HG03280 (cell line): Measurements from ENCODE around the gene GPATCH4.

Source experiments
- ATAC-seq: cut with Tn5 transposase; IDR thresholded peaks from one replicate; pipeline ENCODE4 v1.9.1; 2021; ENCODE audit warnings: mild to moderate bottlenecking, moderate library complexity; ENCODE audit not compliant: unreplicated experiment

Gene GPATCH4

GRCh38 chr1:156551066-156551643 lies 50.1 kb downstream of the GPATCH4 start:
- ATAC-seq, result no peak

DNA sequence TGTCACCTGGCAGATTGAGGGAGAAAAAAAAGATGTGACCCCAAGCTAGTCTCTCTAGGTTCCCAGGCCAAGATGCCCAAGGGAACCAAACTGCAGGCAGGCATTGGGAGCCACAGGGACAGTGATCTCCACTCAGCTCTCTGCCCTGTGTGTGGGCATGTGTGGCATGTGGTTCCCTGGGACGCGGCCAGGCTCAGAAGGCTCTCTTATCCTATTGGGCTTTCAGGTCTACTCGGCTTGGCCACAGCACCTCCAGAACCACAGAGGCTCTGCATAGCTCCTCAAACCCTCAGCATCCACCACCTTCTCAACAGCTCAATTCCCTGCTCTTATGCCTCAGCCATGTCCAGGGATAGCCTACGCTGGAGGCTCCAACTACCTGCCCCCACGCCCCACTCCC lies 50.9 kb downstream of the GPATCH4 start:
- ATAC-seq, result no peak

- no peak for ATAC-seq
Observed at GRCh38 chr1:156549831-156550230, 51.4 kb downstream of the GPATCH4 start.

DNA sequence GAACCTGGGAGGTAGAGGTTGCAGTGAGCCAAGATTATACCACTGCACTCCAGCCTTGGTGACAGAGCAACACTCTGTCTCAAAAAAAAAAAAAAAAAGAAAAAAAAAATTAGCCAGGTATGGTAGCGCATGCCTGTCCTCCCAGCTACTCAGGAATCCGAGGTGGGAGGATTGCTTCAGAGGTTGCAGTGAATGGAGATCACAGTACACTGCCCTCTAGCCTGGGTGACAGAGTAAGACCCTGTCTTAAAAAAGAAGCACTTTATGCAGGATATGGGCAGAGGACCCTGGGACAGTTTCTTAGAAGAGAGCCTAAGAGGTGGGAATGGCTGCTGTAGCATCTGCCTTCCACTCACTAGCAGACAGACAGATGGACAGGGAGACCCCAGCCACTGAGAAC lies 51.9 kb downstream of the GPATCH4 start:
- no peak for ATAC-seq

DNA sequence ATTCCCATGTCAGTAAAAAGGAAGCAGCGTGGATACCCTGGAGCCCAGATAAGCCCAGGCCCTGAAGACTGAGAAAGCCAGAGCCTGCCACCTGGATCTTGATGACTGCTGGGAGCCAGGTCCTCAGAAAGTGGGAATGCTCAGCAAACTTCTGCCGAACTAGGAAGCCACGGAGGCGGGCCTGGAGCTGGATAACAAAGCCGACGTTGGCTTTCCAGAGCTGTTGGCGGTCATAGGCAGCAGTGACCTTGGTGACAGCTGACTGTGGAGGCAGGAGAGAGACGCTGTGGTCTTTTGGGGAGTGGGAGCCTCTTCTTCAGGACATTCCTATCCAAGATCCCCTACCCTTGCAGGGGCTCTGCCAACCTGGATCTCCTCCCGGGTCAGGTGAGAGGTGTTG lies 53.3 kb downstream of the GPATCH4 start:
- no peak for ATAC-seq

DNA sequence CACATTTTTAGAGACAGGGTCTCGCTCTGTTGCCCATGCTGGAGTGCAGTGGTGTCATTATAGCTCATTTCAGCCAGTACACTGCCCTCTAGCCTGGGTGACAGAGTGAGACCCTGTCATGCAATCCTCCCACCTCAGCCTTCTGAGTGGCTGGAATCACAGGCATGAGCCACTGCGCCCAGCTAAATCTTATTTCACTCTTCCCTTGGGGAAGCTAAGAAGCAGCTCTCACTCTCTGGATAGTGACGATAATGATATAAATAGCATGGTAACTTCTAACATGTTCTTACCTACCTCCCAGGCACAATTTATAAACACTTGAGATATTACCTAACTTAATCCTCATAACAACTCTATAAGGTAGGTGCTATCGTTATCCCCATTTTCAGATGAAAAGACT lies 53.8 kb downstream of the GPATCH4 start:
- no peak for ATAC-seq

- no peak for ATAC-seq
Observed at GRCh38 chr1:156546267-156546666, 55.0 kb downstream of the GPATCH4 start.

- ATAC-seq, result no peak
Observed at GRCh38 chr1:156544592-156545102, 56.6 kb downstream of the GPATCH4 start.
